IPS-11a (cell line): ENCODE measurements around the gene PPFIA3.
"Not testable (repeated sequence)": the region's sequence is repeated elsewhere in the genome, so short reads cannot be mapped to it uniquely, and the experiment has no call there.

Source experiments
- H3K4me3 ChIP-seq: one replicate; pipeline ENCODE4 v1.5.1; 2013; ENCODE audit warnings: low read depth, low read length, control low read depth

PPFIA3 gene

DNA sequence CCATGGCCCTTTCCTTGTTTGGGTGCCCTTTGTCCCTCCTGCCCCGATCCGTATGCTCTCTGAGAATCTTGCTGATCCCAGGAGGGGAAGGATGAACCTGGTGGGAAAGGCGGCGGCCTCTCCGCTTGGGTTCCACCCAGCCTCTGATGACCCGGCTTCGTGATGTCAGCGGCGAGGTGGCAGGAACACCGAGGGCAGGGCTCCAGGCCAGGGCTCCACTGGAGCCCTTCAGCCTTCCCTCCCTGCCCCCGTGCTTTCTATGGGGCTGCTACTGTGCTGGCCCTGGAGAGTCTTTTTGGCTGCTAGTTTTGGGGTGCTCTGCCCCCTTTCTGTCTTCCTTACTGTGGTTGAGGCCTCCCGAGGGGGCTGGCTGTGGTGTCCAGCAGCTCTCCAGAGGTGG is 17.0 kb upstream of the PPFIA3 start:
- no peak overlapping the region for H3K4me3 ChIP-seq

DNA sequence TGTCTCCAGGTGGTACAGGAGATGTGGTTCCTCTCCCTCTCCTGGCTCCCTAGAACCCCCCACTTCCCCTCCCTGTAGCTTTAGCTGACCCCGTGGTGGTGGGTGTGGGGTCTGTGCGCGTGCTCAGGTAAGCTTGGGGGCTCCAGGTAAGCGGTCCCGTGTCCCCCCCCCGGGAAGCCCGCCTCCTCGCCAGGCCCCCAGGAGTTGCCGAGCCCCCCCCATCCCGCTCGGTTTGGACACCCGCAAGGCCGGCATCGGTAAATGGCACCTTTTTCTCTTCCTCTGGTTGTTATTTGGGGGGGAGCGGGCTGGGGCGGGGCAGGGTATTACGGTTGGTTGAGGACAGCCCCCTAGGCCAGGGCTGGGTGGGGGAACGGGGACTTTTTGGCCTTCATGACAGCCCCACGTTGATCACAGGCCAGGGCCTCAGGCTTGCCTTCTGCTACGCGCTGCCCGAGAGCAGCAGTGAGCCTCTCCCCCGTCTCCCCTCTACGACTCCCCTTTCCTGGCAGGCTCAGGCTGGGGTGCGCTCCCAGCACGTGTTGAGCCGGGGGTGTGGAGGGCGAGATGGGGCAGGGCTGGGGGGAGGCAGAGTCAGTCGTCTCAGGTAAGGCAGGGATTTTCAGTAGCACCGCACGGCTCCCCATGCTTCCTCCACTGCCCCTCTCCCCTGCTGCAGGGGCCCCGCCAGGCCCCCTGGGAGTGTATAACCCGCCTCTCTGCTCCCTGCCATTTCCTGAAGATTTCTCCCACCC is 15.8 kb upstream of the PPFIA3 start:
- H3K4me3 ChIP-seq = no peak overlapping the region

DNA sequence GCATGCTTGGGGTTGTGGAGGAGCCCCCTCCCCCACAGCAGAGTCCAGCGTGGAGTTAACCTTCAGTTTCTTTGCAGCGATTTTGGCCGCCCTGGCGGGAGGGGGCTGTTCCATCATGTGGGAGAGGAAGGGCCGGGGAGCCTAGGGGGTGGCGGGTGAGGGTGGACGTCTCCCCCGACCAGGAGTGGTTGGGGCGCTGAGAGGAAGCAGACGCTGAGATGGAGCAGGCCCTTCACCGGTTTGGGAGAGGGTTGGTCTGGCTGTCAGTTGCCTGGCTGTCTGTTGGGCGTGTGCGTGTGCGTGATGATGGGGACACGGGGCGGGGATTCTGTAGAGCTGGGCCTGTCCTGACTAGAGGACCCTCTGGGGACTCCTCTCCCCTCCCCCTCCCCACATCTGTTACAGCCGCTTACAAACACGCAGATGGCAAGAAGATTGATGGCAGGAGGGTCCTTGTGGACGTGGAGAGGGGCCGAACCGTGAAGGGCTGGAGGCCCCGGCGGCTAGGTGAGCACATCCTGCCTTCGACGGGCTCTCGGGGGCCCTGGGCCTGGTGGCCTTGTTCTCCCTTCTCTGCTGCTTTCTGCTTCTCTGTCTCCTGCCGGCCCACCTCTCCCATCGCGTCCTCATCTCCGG is 15.0 kb upstream of the PPFIA3 start:
- H3K4me3 ChIP-seq = no peak overlapping the region

DNA sequence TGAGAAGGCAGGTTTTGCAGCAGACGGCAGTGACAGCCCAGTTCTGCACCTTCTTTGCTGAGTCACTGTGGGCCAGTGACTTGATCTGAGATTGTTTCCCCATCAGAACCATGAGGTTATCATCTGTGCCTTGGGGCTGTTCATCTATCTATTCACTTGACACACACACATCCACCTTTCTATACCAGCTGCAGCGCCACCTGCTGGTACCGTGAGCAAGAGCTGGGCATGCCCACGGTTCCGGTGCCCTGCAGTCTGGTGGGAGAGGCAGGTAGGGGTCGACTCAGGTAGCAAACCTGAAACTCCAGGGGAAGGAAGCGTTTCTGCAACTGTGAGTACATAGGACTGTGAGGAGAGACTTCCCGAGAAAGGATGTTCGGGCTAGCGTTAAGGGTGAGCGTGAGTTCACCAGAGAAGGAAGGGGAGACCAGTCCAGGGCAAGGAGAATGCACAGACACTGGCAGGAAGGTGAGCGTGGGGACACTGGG is 12.7 kb upstream of the PPFIA3 start:
- no peak overlapping the region for H3K4me3 ChIP-seq

DNA sequence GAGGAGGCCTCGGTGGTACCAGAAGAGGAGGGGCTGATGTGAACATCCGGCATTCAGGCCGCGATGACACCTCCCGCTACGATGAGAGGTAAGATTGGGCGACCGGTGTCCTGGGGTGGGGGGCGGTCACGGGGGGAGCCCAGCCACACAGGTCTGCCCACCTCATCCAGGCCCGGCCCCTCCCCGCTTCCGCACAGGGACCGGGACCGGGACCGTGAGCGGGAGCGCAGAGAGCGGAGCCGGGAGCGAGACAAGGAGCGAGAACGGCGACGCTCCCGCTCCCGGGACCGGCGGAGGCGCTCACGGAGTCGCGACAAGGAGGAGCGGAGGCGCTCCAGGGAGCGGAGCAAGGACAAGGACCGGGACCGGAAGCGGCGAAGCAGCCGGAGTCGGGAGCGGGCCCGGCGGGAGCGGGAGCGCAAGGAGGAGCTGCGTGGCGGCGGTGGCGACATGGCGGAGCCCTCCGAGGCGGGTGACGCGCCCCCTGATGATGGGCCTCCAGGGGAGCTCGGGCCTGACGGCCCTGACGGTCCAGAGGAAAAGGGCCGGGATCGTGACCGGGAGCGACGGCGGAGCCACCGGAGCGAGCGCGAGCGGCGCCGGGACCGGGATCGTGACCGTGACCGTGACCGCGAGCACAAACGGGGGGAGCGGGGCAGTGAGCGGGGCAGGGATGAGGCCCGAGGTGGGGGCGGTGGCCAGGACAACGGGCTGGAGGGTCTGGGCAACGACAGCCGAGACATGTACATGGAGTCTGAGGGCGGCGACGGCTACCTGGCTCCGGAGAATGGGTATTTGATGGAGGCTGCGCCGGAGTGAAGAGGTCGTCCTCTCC is 11.5 kb upstream of the PPFIA3 start:
- no peak overlapping the region for H3K4me3 ChIP-seq

DNA sequence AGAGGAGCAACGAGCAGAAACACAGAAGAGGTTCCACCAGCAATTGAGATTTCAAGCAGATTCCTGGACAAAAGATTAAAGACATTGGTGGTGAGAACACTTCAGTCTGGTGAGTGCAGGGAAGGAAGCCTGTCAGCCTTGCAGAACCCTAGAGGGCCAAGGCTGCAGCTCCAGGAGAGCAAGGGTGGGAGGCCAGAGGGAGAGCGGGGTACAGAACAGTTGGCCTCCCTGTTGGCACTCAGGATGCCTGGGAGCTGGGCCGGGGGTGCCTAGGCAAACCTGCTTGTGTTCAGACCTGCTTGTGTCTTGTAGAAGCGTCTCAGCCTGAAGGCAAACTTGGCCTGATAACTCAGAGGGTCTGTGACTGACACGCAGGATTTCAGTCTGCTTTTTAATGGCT is 10.3 kb upstream of the PPFIA3 start:
- H3K4me3 ChIP-seq = no peak overlapping the region

DNA sequence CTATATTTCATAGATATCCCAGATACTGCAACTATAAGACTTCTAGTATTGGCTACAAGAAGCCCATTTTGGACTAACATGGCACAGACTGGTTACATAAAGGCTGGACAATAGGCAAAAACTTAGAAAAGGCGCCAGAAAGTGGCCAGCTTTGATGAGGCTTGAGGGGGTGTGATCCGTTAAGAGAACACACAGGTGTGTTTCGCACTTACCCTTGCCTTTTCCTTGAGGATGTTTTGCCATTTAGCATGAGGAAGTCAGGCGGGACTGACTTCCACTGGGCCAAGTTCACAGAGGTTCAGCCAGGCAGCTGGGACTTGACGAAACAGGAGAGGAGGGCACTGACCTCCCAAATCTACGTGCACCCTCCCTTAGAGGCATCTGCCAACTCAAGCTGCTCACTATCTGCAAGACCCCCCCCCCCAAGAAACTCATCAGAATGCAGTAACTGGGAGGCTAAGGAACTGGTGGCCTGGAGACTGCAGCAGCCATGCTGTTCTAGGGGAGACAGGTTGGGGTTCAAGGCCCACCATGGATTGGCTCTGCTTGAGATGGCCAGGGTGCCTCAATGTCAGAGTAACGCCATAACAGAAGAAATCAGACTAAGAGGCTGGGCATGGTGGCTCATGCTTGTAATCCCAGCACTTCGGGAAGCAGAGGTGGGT is 9.6 kb upstream of the PPFIA3 start:
- H3K4me3 ChIP-seq = no peak overlapping the region

DNA sequence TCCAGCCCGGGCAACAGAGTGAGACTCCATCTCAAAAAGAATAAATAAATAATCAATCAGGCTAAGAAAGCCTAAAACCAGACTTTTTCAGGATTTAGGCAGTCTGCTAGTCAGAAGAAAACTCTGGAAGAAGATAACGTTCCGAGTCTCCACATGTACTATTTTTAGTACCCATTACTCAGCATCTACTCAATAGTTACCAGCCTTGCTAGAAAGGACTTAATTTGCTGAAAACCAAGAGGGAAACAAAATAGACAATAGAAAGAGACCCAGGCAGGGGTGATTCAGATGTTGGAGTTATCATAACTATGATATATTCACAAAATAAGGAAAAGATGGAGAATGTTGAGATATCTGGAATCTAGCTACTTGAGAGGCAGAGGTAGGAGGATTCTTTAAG is 8.8 kb upstream of the PPFIA3 start:
- H3K4me3 ChIP-seq = no peak overlapping the region

DNA sequence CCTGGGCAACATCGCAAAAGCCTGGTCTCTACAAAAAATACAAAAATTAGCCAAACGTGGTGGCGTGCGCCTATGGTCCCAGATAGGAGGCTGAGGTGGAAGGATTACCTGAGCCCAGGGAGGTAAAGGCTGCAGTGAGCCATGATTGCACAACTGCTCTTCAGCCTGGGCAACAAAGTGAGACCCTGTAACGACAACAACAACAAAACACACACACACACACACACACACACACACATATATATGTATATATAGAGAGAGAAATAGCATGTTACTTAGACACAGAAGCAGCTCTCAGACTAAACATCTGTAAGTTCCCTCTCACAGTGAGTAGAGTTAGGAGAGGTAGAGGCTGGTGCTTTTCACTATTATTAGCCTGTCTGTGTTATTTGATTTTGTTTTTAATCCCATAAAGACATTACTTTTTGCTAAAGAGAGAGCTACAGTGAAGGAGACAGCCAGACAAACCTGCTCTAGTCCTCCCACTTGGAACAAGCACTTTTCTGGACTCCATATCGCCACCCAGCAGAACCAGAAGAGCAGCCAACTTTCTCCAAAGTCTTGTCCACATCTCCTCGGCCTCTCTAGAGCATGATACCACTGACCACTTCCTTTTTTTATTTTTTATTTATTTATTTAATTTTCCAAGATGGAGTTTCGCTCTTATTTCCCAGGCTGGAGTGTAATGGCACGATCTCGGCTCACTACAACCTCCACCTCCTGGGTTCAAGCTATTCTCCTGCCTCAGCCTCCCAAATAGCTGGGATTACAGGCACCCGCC is 7.9 kb upstream of the PPFIA3 start:
- H3K4me3 ChIP-seq = no peak overlapping the region

DNA sequence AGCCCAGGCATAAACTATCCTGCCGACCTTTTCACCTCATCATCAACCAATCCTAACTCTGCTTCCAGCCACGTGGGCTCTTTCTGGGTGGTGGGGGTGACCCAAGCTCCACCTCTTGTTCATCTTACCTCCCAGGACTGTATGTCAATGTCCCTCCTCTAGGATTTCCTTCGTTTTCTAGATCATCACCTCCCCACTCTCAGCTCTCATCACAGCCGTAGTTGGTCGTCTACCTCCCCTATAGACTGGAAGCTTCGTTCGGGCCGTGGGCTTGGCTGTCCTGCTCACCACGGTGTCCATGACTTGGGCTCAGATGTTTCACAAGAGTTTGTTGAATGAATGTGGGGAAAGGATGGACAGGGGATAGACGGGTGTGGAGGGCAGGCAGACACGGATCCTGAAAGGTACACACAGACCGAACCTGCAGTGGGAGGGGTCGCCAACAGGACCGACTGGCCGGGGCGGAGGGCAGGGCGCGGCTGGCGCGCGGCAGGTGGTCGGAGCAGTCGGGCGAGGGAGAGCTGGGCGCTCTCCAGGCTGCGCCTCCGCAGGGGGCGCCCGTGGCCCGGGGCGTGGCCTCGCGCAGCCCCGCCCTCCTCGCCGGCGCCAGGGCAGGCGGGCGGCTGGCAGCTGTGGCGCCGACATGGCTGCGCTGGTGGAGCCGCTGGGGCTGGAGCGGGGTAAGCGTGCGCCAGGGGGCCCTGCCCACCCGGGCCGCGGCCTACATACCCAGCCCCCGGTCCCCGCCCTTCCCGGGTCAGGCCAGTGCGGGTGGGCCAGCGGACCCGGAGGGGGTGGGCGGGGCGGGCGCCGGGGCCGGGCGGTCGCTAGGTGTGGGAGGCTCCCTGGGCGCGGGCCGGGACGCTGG is 5.3 kb upstream of the PPFIA3 start, which contains the start of gene LIN7B:
Gene LIN7B (plus strand): TSS at position 609 of the 868 bp plus-strand sequence. CDS start 35 bp downstream, at position 644.
- peak within 1 kb of the TSS; percentile 58 for H3K4me3 ChIP-seq

DNA sequence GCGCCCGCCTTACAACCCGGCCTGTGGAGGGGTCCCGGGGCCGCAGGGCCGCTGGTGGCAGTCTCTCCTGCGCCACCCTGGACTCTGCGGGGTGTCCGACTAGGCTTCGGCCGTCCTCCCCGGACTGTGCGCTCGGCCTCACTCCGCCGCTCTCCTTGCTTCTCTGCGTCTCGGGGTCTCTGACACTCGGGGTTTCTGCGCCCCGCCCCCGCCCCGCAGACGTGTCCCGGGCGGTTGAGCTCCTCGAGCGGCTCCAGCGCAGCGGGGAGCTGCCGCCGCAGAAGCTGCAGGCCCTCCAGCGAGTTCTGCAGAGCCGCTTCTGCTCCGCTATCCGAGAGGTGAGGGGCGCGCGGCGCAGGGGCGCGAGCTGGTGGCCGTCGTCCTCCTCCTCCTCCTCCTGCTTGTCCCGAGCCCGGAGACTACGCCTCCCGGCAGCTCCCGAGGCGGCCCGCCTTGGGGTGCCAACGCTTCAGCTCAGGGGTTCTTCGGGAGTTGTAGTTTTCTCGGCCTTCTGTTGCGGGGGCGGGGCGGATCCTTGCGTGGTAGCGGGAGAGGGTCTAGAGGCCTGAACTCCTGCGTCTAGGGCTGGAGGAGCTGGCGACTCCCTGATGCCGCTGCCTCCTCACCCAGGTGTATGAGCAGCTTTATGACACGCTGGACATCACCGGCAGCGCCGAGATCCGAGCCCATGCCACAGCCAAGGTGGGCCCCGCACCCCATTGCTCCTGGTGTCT is 4.5 kb upstream of the PPFIA3 start:
- H3K4me3 ChIP-seq = peak overlapping the region; percentile 58

DNA sequence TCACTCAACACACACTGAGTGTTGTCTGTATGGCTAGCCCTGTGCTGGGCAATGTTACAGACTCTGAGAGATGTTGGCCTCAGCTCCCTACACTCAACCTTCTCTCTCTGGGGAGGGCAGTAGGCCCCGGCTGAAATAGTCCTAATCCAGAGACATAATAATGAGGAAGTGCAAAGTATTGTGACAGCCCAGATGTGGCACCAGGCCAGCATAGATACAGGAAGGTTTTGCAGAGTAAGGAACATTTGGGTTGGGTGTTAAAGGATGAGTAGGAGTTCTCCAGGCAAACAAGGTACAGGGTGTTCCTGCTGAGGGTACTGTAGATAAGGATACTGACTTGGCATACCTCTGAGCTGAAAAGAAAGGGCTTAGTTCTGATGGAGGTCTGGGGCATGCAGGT is 2.8 kb upstream of the PPFIA3 start:
- no peak overlapping the region for H3K4me3 ChIP-seq

DNA sequence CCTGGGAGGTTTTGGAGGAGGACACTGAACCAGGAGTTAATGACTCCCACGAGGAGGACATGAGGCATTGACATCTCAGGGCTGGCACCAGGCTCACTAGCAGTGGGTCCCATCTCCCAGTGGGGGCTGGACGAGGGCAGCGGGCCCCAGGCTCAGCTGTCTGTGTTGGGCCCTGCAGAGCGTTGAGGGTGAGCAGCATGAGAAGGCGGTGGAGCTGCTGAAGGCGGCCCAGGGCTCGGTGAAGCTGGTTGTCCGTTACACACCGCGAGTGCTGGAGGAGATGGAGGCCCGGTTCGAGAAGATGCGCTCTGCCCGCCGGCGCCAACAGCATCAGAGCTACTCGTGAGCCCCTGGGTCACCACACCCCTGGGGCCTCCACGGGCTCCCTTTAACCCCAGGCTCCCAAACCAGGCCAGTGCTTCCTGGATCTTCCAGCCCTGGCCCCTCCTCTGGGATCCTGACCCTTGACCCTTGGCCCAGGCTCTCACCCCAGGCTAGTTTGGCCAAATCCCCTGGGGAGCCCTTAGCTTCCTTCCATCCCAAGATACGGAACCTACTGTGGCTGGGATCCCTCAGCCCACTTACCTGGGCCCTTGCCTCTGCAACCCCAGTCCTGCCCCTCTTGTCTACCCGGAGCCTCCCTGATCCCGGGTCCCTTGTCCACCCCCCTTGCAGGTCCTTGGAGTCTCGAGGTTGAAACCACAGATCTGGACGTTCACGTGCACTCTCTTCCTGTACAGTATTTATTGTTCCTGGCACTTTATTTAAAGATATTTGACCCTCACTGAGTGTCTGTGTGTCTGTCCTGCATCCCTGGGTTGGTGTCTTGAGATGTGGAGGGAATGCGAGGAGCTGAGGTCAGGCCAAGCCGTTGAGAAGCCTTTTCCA is 1.4 kb upstream of the PPFIA3 start:
- H3K4me3 ChIP-seq = peak overlapping the region; percentile 72

DNA sequence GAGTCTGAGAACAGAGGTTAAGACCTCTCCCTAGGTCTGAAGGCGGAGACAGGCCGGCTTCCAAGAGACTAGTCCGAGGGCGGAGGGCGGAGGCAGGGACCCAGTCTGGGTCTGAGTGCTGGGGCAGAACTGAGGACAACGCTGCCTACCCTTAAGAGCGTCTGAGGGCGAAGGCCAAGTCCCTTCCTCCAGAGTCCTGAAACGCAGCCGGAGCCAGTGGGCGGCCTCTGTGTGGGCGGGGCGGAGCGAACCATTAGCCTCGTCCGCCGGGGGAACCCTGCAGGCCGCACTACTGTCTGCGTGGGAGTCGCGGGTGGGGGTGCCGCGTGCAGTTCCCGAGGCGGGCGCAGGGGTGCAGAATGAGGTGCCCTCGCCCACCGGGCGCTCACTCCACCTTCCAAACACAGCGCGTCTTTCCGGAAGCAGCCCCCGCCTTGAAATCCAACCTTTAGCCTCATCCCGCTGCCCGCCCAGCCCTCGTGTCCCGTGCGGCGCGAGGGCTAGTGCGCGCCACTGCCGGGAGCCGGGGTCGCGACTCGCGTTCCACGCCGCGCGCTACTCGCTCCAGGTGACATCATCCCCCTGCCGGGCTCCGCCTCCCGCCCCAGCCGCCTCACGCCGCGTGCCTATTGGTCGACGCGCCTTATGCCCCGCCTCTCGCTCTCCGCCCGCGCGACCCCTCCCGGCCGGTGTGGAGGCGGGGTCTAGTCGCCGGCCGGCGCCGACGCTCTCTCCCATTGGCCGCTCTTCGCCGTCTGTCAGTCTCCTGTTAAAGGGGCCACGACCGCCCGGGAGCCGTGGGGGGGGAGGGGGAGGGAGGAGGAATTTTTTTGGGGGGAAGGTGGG is 556 bp upstream of the PPFIA3 start, which contains the start of gene C19orf73:
Gene C19orf73 (minus strand): TSS at position 579 of the 846 bp plus-strand sequence. CDS start 121 bp downstream, at position 458.
- peak within 1 kb of the TSS; percentile 72 for H3K4me3 ChIP-seq

DNA sequence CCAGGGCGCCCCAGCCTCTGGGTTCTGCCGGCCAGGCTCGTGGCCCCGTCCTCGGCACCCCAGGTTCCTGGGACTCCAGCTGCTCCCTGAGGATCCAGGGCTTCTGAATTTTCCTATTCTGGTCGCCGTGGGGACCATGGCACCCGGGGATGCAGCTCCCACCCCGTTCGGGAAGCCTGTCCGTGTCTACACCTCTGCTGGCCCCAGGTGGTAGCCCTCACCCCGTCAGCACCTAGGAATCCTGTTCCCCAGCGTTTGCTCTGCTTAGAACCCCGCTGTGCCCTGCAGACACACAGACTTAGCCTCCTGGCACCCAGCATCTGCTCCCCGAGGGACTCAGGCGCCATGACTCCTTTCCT is 960 bp downstream of the PPFIA3 start:
- no peak overlapping the region for H3K4me3 ChIP-seq

DNA sequence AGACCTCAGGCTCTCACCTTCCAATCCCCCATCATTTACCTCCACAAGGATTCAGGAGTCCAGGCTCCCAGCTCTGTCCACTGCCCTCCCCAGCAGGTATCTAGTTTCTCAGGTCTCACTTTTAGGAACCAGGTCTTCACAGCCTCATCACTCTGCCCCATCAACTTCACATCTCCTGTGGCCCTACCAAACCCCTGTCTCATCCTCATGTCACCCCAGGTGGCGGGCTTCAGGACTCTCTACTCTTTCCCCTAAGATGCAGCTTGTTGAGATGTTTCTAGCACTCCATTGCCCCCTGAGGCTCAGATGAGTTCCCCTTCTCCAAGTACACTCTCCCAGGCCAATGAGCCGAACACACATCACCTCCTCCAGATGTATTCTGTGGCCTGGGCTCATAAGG is 1.5 kb downstream of the PPFIA3 start:
- no peak overlapping the region for H3K4me3 ChIP-seq

DNA sequence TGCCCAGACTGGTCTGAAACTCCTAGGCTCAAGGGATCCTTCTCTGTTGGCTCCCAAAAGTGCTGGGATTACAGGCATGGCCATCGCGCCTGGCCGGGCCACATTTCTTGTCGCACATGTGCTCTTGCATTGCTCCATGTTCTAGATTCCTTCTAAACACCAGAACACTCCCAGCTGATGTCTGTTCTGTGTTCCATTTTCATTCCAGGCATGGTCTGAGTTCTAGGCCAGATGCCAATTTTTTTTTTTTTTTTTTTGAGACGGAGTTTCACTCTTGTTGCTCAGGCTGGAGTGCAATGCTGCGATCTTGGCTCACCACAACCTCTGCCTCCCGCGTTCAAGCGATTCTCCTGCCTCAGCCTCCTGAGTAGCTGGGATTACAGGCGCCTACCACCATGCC is 2.5 kb downstream of the PPFIA3 start:
- H3K4me3 ChIP-seq = not testable (repeated sequence)
